Liver (tissue), 9 donors: ENCODE measurements around the gene LHX3. TPM values are rescaled to one million over a fixed set of nuclear protein-coding genes. Genes with fewer than 3 reads are reported as not detected.
A peak's percentile ranks its signal among the peaks of the same experiment; 100 is the strongest.

Experiments
- DNase-seq: peaks from one replicate; pipeline ENCODE4 v3.0.0-alpha.2; 2017; ENCODE audit warnings: low spot score
- H3K27ac ChIP-seq, 2 donors: one replicate each; pipeline ENCODE4 v1.7.0; 2013; ENCODE audit warnings: inconsistent platforms in 2 of 2, low read length in 2 of 2, control low read depth in 1 of 2, low read depth in 1 of 2, mild to moderate bottlenecking in 1 of 2
- H3K27me3 ChIP-seq, 4 donors: one replicate each; pipeline versions ENCODE4 v1.6.1 to v1.7.0; 2013; ENCODE audit warnings: low read length in 3 of 4, inconsistent platforms in 1 of 4, mild to moderate bottlenecking in 1 of 4, moderate library complexity in 1 of 4; ENCODE audit not compliant: control insufficient read depth in 4 of 4, insufficient read depth in 4 of 4
- H3K36me3 ChIP-seq, 4 donors: one replicate each; pipeline versions ENCODE4 v1.6.1 to v1.7.0; 2013; ENCODE audit warnings: low read length in 3 of 4, mild to moderate bottlenecking in 3 of 4, low read depth in 1 of 4, moderate library complexity in 1 of 4; ENCODE audit not compliant: control insufficient read depth in 4 of 4, insufficient read depth in 3 of 4
- H3K4me1 ChIP-seq, 4 donors: one replicate each; pipeline versions ENCODE4 v1.6.1 to v1.7.0; 2013; ENCODE audit warnings: low read length in 3 of 4, mild to moderate bottlenecking in 3 of 4, moderate library complexity in 1 of 4; ENCODE audit not compliant: control insufficient read depth in 4 of 4, insufficient read depth in 4 of 4
- H3K4me3 ChIP-seq, 3 donors: one replicate each; pipeline versions ENCODE4 v1.6.1 to v1.7.0; 2013; ENCODE audit warnings: low read length in 3 of 3, control low read depth in 1 of 3, low read depth in 1 of 3, mild to moderate bottlenecking in 1 of 3
- H3K9ac ChIP-seq, 2 donors: one replicate each; pipeline ENCODE4 v1.7.0; 2013; ENCODE audit warnings: low read length in 2 of 2, mild to moderate bottlenecking in 2 of 2, moderate library complexity in 2 of 2, control low read depth in 1 of 2, low read depth in 1 of 2
- H3K9me3 ChIP-seq, 4 donors: one replicate each; pipeline versions ENCODE4 v1.6.1 to v1.7.0; 2013; ENCODE audit warnings: low read length in 3 of 4; ENCODE audit not compliant: control insufficient read depth in 4 of 4
- CTCF ChIP-seq: fragments of 150-350 bp; IDR thresholded peaks from 2 replicates; pipeline ENCODE4 v1.5.1; 2017; ENCODE audit warnings: improper control_type of control experiment, low read depth, low read length; ENCODE audit not compliant: missing input control
- FOXA1 ChIP-seq: IDR thresholded peaks from 2 replicates; pipeline ENCODE4 v1.6.1; 2016; ENCODE audit warnings: antibody characterized with exemption
- FOXA2 ChIP-seq: IDR thresholded peaks from 2 replicates; pipeline ENCODE4 v1.6.1; 2016; ENCODE audit warnings: antibody characterized with exemption
- GABPA ChIP-seq, 2 donors: IDR thresholded peaks in 1 of 2; conservative IDR thresholded peaks in 1 of 2; 2 replicates each; pipeline ENCODE4 v1.6.1; 2016; ENCODE audit warnings: antibody characterized with exemption in 2 of 2, mild to moderate bottlenecking in 1 of 2, moderate library complexity in 1 of 2
- HNF4A ChIP-seq, 2 donors: conservative IDR thresholded peaks; 2 replicates each; pipeline ENCODE4 v1.6.1; 2016; ENCODE audit warnings: antibody characterized with exemption in 2 of 2, mild to moderate bottlenecking in 2 of 2
- JUND ChIP-seq, 2 donors: IDR thresholded peaks; 2 replicates each; pipeline ENCODE4 v1.6.1; 2016; ENCODE audit warnings: antibody characterized with exemption in 2 of 2
- RXRA ChIP-seq, 2 donors: IDR thresholded peaks; 2 replicates each; pipeline ENCODE4 v1.6.1; 2017 to 2018; ENCODE audit warnings: antibody characterized with exemption in 2 of 2, mild to moderate bottlenecking in 1 of 2
- TAF1 ChIP-seq: conservative IDR thresholded peaks from 2 replicates; pipeline ENCODE4 v1.6.1; 2016; ENCODE audit warnings: antibody characterized with exemption, mild to moderate bottlenecking
- YY1 ChIP-seq: IDR thresholded peaks from 2 replicates; pipeline ENCODE4 v1.6.1; 2016; ENCODE audit warnings: antibody characterized with exemption, mild to moderate bottlenecking
- ZBTB33 ChIP-seq: IDR thresholded peaks from 2 replicates; pipeline ENCODE4 v1.6.1; 2016; ENCODE audit warnings: antibody characterized with exemption
- WGBS: extraction: QIAGEN DNeasy Blood & Tissue Kit; methylation state at CpG from one replicate; pipeline ENCODE4 v1.1.7; 2013; 5-methylcytosine and 5-hydroxymethylcytosine counted together
- polyA plus RNA-seq, 2 donors: library from polyadenylated mRNA; stranded (reverse) in 1 of 2; unstranded in 1 of 2; fragments of 200-250 nt in 1 of 2; fragments of >200 nt in 1 of 2; fragmentation: Nextera tagmentation in 1 of 2; extraction: Ambion mirVana in 1 of 2; gene quantifications; one replicate each; pipeline versions ENCODE4 v1.2.1 to v1.2.3, GENCODE V29; 2013 to 2015
- total RNA-seq, 2 donors: library from RNA; depleted of rRNA; stranded (reverse); fragments of >200 nt; gene quantifications; one replicate each; pipeline ENCODE4 v1.2.3, GENCODE V29; 2014
- TF ChIP-seq, protein P1 (sequence below): IDR thresholded peaks from 2 replicates; pipeline ENCODE4 v1.6.1; 2016; ENCODE audit warnings: antibody characterized with exemption
- TF ChIP-seq, protein P2 (sequence below): IDR thresholded peaks from 2 replicates; pipeline ENCODE4 v1.6.1; 2016; ENCODE audit warnings: antibody characterized with exemption
- TF ChIP-seq, protein P3 (sequence below): IDR thresholded peaks from 2 replicates; pipeline ENCODE4 v1.6.1; 2016; ENCODE audit warnings: antibody characterized with exemption, mild to moderate bottlenecking
- donor health status: healthy.
- donor health status: healthy.
- donor health status: healthy.
- donor health status: healthy.
- donor health status: healthy.

LHX3 gene
- total and polyA plus RNA-seq, 4 donors, result not detected

DNA sequence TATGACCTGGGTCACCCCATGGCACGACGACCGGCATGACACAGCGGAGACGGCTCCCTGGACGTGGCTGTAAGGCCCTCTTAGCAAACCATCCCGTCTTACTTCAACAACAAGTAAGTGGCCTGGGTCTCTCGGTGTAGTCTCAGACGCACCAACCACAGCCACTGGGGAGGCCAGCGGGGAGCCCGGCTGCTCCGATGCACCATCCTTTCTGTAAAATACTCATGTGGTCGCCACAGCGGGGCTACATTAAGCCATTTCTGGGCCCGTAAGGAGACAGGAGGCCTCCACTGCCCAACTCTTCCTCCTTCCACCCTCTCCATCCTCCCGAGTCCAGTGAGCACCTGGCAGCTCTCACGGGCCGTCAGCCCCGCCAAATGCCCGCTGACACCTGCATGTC is 36.0 kb upstream of the LHX3 start (continued):
- no peak for TF ChIP-seq YY1
- TF ChIP-seq, protein P1, sequence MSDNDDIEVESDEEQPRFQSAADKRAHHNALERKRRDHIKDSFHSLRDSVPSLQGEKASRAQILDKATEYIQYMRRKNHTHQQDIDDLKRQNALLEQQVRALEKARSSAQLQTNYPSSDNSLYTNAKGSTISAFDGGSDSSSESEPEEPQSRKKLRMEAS, result no peak
- TF ChIP-seq HNF4A (conservative IDR thresholded peaks at IDR 0.05), result no peak

DNA sequence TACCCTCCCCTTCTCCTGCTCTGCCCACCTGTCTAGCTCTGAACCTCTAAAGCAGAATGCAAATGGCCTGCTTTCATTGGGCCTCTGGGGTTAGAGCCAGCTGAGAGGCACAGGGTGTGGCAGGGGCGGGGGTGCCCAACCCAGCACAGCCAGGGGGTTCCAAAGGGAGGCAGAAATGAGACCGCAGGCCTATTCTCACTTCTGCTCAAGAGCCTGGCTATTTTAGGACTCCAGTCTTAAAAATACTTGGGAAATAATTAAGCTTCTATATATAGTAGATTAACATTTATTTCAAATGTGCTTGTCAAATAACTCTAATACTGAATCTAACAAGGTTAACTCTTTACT is 35.0 kb upstream of the LHX3 start:
- Histone ChIP-seq H3K4me1 (peaks cover 3 to 12% (median 8%) of the 10 kb centered on the region in 4 donors), H3K36me3 (peaks cover 0 to 6% (median 0%) of the 10 kb centered on the region in 4 donors), H3K27me3 (no peaks in the 10 kb centered on the region), H3K27ac (no peak overlapping the region), H3K4me3 (no peak overlapping the region), H3K9me3 (no peaks in the 10 kb centered on the region), H3K9ac (no peak overlapping the region)
- 84% methylated on average over 2 of the region's 2 CpGs for WGBS
- TF ChIP-seq FOXA2 (no peak), GABPA (IDR thresholded peaks at IDR 0.05 in 1 of 2, conservative IDR thresholded peaks at IDR 0.05 in 1 of 2) (no peak), ZBTB33 (no peak), YY1 (no peak), FOXA1 (no peak), HNF4A (conservative IDR thresholded peaks at IDR 0.05) (no peak)
- TF ChIP-seq, protein P2, sequence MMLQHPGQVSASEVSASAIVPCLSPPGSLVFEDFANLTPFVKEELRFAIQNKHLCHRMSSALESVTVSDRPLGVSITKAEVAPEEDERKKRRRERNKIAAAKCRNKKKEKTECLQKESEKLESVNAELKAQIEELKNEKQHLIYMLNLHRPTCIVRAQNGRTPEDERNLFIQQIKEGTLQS, result no peak
- TF ChIP-seq, protein P3, sequence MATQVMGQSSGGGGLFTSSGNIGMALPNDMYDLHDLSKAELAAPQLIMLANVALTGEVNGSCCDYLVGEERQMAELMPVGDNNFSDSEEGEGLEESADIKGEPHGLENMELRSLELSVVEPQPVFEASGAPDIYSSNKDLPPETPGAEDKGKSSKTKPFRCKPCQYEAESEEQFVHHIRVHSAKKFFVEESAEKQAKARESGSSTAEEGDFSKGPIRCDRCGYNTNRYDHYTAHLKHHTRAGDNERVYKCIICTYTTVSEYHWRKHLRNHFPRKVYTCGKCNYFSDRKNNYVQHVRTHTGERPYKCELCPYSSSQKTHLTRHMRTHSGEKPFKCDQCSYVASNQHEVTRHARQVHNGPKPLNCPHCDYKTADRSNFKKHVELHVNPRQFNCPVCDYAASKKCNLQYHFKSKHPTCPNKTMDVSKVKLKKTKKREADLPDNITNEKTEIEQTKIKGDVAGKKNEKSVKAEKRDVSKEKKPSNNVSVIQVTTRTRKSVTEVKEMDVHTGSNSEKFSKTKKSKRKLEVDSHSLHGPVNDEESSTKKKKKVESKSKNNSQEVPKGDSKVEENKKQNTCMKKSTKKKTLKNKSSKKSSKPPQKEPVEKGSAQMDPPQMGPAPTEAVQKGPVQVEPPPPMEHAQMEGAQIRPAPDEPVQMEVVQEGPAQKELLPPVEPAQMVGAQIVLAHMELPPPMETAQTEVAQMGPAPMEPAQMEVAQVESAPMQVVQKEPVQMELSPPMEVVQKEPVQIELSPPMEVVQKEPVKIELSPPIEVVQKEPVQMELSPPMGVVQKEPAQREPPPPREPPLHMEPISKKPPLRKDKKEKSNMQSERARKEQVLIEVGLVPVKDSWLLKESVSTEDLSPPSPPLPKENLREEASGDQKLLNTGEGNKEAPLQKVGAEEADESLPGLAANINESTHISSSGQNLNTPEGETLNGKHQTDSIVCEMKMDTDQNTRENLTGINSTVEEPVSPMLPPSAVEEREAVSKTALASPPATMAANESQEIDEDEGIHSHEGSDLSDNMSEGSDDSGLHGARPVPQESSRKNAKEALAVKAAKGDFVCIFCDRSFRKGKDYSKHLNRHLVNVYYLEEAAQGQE, result no peak
- DNase-seq, result peak; percentile 71

DNA sequence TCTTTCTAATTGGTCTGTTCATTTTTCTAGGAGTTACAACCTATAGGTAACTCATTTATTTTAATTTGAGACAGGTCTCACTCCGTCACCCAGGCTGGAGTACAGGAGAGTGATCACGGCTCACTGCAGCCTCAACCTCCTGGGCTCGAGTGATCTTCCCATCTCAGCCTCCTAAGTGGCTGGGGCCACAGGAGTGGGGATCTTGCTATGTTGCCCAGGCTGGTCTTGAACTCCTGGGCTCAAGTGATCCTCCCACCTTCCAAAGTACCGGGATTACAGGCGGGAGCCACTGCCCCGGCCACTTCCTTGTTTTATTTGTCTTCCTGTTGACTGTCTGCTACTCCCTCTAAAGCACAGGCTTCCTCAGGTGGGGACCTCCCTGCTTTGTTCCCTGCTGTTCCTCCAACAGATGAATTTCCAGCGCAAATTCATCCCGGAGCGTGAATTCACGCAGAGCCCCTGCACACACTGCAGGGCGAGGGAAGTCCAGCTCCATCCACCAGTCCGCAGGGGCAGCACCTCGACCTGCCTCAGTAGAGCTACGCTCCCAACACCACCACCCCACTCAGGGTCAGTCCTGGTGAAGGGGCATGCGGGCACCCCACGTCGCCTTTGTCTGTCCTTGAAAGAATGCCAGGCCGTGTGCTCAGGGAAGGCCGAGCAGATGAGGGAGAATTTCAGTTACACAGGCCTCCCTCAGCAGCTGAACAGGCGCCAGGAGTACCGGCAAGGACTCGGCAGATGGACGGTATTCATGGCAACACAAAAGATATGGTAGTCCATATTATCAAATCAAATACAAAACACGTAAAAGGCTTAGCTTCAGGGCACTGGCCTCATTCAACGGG is 34.4 kb upstream of the LHX3 start:
- Histone ChIP-seq H3K4me1 (peaks cover under 1 to 6% (median 3%) of the 10 kb centered on the region in 4 donors), H3K27ac (no peak overlapping the region), H3K36me3 (peaks cover 0 to 6% (median 0%) of the 10 kb centered on the region in 4 donors), H3K9ac (no peak overlapping the region), H3K4me3 (no peak overlapping the region), H3K27me3 (no peaks in the 10 kb centered on the region), H3K9me3 (no peaks in the 10 kb centered on the region)
- DNase-seq, result no peak
- WGBS, result 88% methylated on average over 25 of the region's 25 CpGs
- TF ChIP-seq, protein P3, result no peak
- TF ChIP-seq JUND (IDR thresholded peaks at IDR 0.05) (no peak), TAF1 (no peak), GABPA (IDR thresholded peaks at IDR 0.05 in 1 of 2, conservative IDR thresholded peaks at IDR 0.05 in 1 of 2) (no peak), RXRA (IDR thresholded peaks at IDR 0.05) (no peak), CTCF (no peak), ZBTB33 (no peak), FOXA1 (no peak)
- TF ChIP-seq, protein P1, result no peak
